Gastrocnemius medialis (tissue), 4 donors: ENCODE results near the gene PDIA5. TPM values are rescaled to one million over a fixed set of nuclear protein-coding genes. Genes with fewer than 3 reads are reported as not detected.

Experiments
- ATAC-seq, 2 donors: fragments of 150-250 bp; one replicate each; pipeline ENCODE4 v1.9.1; 2016
- DNase-seq, 2 donors: peaks; one replicate each; pipeline ENCODE4 v3.0.0-alpha.2; 2019
- H3K27ac ChIP-seq, 4 donors: fragments of 200-600 bp; sonication (generic); 1 replicate in 1 of 4; 2 replicates in 3 of 4; pipeline ENCODE4 v1.5.1; 2016 to 2018; ENCODE audit warnings: mild to moderate bottlenecking in 2 of 4, moderate library complexity in 1 of 4
- H3K27me3 ChIP-seq, 3 donors: fragments of 200-600 bp; sonication (generic) in 2 of 3; 1 replicate in 1 of 3; 2 replicates in 2 of 3; pipeline versions ENCODE4 v1.5.1 to v1.6.0; 2016 to 2019; ENCODE audit warnings: mild to moderate bottlenecking in 1 of 3, moderate library complexity in 1 of 3
- H3K36me3 ChIP-seq, 2 donors: fragments of 200-600 bp; sonication (generic) in 1 of 2; one replicate each; pipeline ENCODE4 v1.5.1; 2017 to 2018
- H3K4me1 ChIP-seq, 2 donors: fragments of 200-600 bp; sonication (generic) in 1 of 2; one replicate each; pipeline ENCODE4 v1.5.1; 2016 to 2017; ENCODE audit warnings: mild to moderate bottlenecking in 2 of 2
- H3K4me3 ChIP-seq, 4 donors: fragments of 200-600 bp; sonication (generic) in 3 of 4; 1 replicate in 1 of 4; 2 replicates in 3 of 4; pipeline ENCODE4 v1.5.1; 2016 to 2019; ENCODE audit warnings: mild to moderate bottlenecking in 2 of 4
- H3K9me3 ChIP-seq, 3 donors: fragments of 200-600 bp; sonication (generic) in 2 of 3; 1 replicate in 1 of 3; 2 replicates in 2 of 3; pipeline ENCODE4 v1.5.1; 2016 to 2019
- POLR2A ChIP-seq, 2 donors: fragments of 450-650 bp; IDR thresholded peaks; one replicate each; pipeline ENCODE4 v1.6.1; 2017; ENCODE audit warnings: antibody characterized with exemption in 2 of 2, mild to moderate bottlenecking in 2 of 2, moderate library complexity in 2 of 2
- in situ Hi-C, 4 donors: fragments of 200-750 bp; cut with MboI; loops; one replicate each; pipeline versions ENCODE4 v1.15.0 to v1.8.0; 2017; ENCODE audit warnings: low sequenced_read_pairs in 4 of 4
- intact Hi-C: fragments of 100-400 bp; cut with DNase I; formaldehyde crosslinking; loops from one replicate; pipeline ENCODE4 v1.15.1; 2023; ENCODE audit warnings: low total_unique reads
- total RNA-seq, 4 donors: library from RNA; depleted of rRNA; stranded (reverse); fragments of >200 nt; gene quantifications; one replicate each; pipeline versions ENCODE4 v1.1.0 to v1.2.3, GENCODE V29; 2016
- TF ChIP-seq, protein P1 (sequence below), 5 experiments: fragments of 450-650 bp in 3 of 5; fragments of 200-600 bp in 2 of 5; sonication (generic) in 2 of 5; IDR thresholded peaks in 4 of 5; conservative IDR thresholded peaks in 1 of 5; 1 replicate in 4 of 5; 2 replicates in 1 of 5; pipeline ENCODE4 v1.5.1; 2016 to 2019; ENCODE audit warnings: antibody characterized with exemption in 5 of 5, mild to moderate bottlenecking in 3 of 5, moderate library complexity in 3 of 5

The PDIA5 gene
- total RNA-seq, 4 donors from 2014 or later = 2.3 to 4.2 (median 3.0) TPM

DNA sequence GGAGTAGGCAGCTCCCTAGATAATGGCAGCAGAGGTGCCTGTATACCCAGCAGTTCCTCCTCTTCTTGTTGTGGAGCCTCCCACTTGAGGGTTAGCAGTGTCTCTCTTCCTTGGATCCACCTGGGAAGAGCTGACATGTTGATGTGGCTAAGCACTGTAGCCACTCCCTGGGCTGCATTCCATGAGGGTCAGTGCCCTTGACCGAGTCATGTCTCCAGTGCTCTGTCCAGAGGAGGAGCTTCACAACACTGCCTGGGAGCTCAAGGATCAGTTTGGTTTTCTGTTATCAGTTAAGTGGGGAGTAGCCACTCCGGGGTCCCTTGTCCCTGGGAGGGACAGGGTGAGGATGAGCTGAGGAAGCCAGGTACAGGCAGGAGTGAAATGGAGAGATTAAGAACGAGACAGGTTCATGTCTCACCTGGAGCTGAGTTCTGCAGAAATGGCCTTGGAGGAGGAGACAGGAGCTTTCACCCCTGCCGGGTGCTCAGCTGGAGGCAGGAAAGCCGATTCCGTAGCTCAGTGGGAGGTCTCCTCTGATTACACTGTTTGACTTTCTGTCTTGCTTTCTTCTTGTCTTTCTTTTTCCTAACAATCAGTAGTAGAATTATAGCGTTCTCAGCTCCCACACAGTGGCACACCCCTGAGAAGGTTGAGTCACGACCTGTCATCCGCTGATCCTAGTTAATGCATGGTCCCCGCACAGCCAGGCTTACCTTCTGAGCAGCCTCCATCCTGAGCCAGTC is 77.0 kb downstream of the PDIA5 start:
- Histone ChIP-seq H3K4me3 (no peak overlapping the region), H3K27me3 (no peaks in the 10 kb centered on the region), H3K36me3 (peaks cover 0 to 9% of the 10 kb centered on the region in 2 donors), H3K27ac (no peak overlapping the region), H3K9me3 (no peaks in the 10 kb centered on the region), H3K4me1 (no peaks in the 10 kb centered on the region)
- ATAC-seq = no peak
- intact Hi-C loops (no loop called here), in situ Hi-C loops (no loop called here)
- no peak for DNase-seq
- TF ChIP-seq POLR2A (IDR thresholded peaks at IDR 0.05) = no peak
- TF ChIP-seq, protein P1, sequence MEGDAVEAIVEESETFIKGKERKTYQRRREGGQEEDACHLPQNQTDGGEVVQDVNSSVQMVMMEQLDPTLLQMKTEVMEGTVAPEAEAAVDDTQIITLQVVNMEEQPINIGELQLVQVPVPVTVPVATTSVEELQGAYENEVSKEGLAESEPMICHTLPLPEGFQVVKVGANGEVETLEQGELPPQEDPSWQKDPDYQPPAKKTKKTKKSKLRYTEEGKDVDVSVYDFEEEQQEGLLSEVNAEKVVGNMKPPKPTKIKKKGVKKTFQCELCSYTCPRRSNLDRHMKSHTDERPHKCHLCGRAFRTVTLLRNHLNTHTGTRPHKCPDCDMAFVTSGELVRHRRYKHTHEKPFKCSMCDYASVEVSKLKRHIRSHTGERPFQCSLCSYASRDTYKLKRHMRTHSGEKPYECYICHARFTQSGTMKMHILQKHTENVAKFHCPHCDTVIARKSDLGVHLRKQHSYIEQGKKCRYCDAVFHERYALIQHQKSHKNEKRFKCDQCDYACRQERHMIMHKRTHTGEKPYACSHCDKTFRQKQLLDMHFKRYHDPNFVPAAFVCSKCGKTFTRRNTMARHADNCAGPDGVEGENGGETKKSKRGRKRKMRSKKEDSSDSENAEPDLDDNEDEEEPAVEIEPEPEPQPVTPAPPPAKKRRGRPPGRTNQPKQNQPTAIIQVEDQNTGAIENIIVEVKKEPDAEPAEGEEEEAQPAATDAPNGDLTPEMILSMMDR (IDR thresholded peaks at IDR 0.05 in 4 of 5, conservative IDR thresholded peaks at IDR 0.05 in 1 of 5) = no peak

DNA sequence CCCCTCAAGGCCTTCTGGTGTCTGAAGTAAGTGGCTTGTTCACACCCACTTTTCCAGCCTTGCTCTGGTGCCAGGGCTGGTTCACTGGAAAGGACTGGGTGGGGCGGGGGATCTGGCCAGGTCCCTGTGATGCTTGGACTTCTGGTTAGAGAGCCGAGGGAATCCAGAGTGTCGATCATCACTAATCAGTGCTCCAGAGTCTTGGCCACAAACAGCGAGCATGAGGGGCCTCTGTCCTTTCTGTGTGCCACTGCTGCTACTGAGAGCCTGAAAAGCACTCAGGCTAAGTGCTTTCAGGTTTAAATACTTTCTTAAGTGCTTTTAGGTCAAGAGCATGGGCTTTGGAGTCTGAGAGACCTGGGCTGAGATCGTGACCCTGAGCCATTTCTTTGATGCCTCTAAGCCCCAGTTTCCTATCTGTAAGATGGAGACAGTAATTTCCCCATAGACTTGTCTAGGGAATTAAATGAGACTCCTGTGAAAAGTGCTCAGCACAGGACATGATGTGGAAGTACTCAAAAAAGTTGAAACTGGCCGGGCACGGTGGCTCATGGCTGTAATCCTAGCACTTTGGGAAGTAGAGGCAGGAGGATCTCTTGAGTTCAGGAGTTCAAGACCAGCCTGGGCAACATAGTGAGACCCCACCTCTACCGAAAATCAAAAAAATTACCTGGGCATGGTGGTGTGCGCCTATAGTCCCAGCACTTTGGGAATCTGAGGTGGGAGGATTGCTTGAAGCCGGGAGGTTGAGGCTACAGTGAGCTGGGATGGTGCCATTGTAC is 81.1 kb downstream of the PDIA5 start:
- Histone ChIP-seq H3K4me3 (no peak overlapping the region), H3K36me3 (peaks cover 0 to 9% of the 10 kb centered on the region in 2 donors), H3K27ac (no peak overlapping the region), H3K4me1 (no peaks in the 10 kb centered on the region), H3K27me3 (no peaks in the 10 kb centered on the region), H3K9me3 (no peaks in the 10 kb centered on the region)
- DNase-seq (no peak), ATAC-seq (no peak)
- in situ Hi-C loops (no loop called here), intact Hi-C loops (no loop called here)
- TF ChIP-seq POLR2A (IDR thresholded peaks at IDR 0.05) = no peak
- TF ChIP-seq, protein P1 (IDR thresholded peaks at IDR 0.05 in 4 of 5, conservative IDR thresholded peaks at IDR 0.05 in 1 of 5) = no peak

DNA sequence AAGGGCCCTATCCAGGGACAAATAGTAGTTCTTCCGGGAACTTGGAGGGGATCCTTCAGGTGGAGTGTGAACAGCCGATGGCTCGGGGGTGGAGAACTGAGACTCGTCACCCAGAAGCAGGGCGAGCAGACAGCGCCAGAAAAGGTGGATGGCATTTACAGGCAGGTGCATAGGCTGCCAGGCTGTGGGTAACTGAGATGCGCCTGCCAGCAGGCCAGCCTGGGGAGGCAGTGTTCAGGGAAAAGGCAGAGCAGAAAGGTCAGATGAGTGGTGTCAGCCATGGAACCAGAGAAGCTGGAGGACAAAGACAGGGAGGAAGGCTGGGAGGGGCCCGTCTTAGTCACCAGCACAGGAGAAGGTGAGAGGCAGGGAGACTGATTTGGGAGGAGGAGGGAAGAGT is 81.9 kb downstream of the PDIA5 start:
- no peak for DNase-seq
- Histone ChIP-seq H3K27me3 (no peaks in the 10 kb centered on the region), H3K4me1 (no peaks in the 10 kb centered on the region), H3K36me3 (peaks cover 0 to 9% of the 10 kb centered on the region in 2 donors), H3K4me3 (no peak overlapping the region), H3K9me3 (no peaks in the 10 kb centered on the region), H3K27ac (no peak overlapping the region)
- intact Hi-C loops (no loop called here), in situ Hi-C loops (no loop called here)
- no peak for ATAC-seq
- TF ChIP-seq POLR2A (IDR thresholded peaks at IDR 0.05) = no peak
- TF ChIP-seq, protein P1 (IDR thresholded peaks at IDR 0.05 in 4 of 5, conservative IDR thresholded peaks at IDR 0.05 in 1 of 5) = no peak

DNA sequence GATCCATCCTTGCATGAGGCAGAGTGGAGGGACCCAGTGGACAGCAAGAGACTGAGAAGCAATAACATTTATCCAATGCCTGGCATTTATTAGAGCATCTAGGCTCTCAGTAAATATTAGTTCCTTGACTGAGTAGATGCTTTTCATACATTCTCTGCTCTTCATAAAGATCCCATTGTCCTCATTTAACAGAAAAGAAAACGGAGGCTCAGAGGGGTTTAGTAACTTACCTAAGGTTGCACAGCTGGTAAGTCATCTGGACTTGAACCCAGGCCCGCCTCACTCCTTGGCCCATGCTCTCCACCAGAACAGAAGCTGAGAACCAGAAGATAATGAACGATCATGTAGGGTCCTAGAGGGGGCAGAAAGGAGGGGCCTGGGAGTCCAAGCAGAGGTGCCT is 82.7 kb downstream of the PDIA5 start:
- Histone ChIP-seq H3K36me3 (peaks cover 0 to 10% of the 10 kb centered on the region in 2 donors), H3K4me1 (no peaks in the 10 kb centered on the region), H3K27ac (no peak overlapping the region), H3K9me3 (no peaks in the 10 kb centered on the region), H3K27me3 (no peaks in the 10 kb centered on the region), H3K4me3 (no peak overlapping the region)
- ATAC-seq (no peak), DNase-seq (no peak)
- in situ Hi-C loops = no loop called here
- TF ChIP-seq, protein P1 (IDR thresholded peaks at IDR 0.05 in 4 of 5, conservative IDR thresholded peaks at IDR 0.05 in 1 of 5) = no peak
- no peak for TF ChIP-seq POLR2A (IDR thresholded peaks at IDR 0.05)
- intact Hi-C loops = no loop called here
